HG02759 (cell line): ENCODE results near the gene PARD3B.

Source experiments
- ATAC-seq: cut with Tn5 transposase; IDR thresholded peaks from one replicate; pipeline ENCODE4 v1.9.1; 2021; ENCODE audit warnings: mild to moderate bottlenecking, moderate library complexity; ENCODE audit not compliant: unreplicated experiment

PARD3B gene

GRCh38 chr2:204885747-204886146 lies 340.5 kb downstream of the PARD3B start:
- no peak for ATAC-seq

- no peak for ATAC-seq
Measured at GRCh38 chr2:204886713-204887112, 341.4 kb downstream of the PARD3B start.

- no peak for ATAC-seq
Measured at GRCh38 chr2:204888222-204888621, 342.9 kb downstream of the PARD3B start.

- ATAC-seq = no peak
Measured at GRCh38 chr2:204890680-204891079, 345.4 kb downstream of the PARD3B start.

- ATAC-seq = no peak
Measured at GRCh38 chr2:204891739-204892138, 346.5 kb downstream of the PARD3B start.

- ATAC-seq = no peak
Measured at GRCh38 chr2:204892506-204893255, 347.4 kb downstream of the PARD3B start.

GRCh38 chr2:204896146-204896545 lies 350.9 kb downstream of the PARD3B start:
- ATAC-seq = no peak

GRCh38 chr2:204897561-204897960 lies 352.3 kb downstream of the PARD3B start:
- ATAC-seq = no peak

GRCh38 chr2:204898928-204899640 lies 353.8 kb downstream of the PARD3B start:
- no peak for ATAC-seq

- ATAC-seq = no peak
Measured at GRCh38 chr2:204899983-204900382, 354.7 kb downstream of the PARD3B start.

- no peak for ATAC-seq
Measured at GRCh38 chr2:204900487-204900886, 355.2 kb downstream of the PARD3B start.

- ATAC-seq = no peak
Measured at GRCh38 chr2:204900910-204901309, 355.6 kb downstream of the PARD3B start.

- no peak for ATAC-seq
Measured at GRCh38 chr2:204901591-204901990, 356.3 kb downstream of the PARD3B start.

- ATAC-seq = no peak
Measured at GRCh38 chr2:204909791-204910190, 364.5 kb downstream of the PARD3B start.

- no peak for ATAC-seq
Measured at GRCh38 chr2:204913312-204913711, 368.0 kb downstream of the PARD3B start.

- ATAC-seq = no peak
Measured at GRCh38 chr2:204913854-204914464, 368.7 kb downstream of the PARD3B start.

GRCh38 chr2:204914708-204915107 lies 369.4 kb downstream of the PARD3B start:
- ATAC-seq = no peak

- ATAC-seq = no peak
Measured at GRCh38 chr2:204917089-204917701, 371.9 kb downstream of the PARD3B start.

GRCh38 chr2:204920776-204921175 lies 375.5 kb downstream of the PARD3B start:
- ATAC-seq = no peak

- no peak for ATAC-seq
Measured at GRCh38 chr2:204923957-204924356, 378.7 kb downstream of the PARD3B start.

GRCh38 chr2:204931562-204931961 lies 386.3 kb downstream of the PARD3B start:
- ATAC-seq = no peak
